CD4-positive, alpha-beta T cell treated with Interleukin-2 at 100 ng/mL for 4 hours (primary cell): ENCODE data around the gene SDF2L1.
A peak's percentile ranks its signal among the peaks of the same experiment; 100 is the strongest.

Experiments used
- DNase-seq: peaks from one replicate; pipeline ENCODE4 v3.0.0-alpha.2; 2020; ENCODE audit warnings: low spot score

Gene SDF2L1

DNA sequence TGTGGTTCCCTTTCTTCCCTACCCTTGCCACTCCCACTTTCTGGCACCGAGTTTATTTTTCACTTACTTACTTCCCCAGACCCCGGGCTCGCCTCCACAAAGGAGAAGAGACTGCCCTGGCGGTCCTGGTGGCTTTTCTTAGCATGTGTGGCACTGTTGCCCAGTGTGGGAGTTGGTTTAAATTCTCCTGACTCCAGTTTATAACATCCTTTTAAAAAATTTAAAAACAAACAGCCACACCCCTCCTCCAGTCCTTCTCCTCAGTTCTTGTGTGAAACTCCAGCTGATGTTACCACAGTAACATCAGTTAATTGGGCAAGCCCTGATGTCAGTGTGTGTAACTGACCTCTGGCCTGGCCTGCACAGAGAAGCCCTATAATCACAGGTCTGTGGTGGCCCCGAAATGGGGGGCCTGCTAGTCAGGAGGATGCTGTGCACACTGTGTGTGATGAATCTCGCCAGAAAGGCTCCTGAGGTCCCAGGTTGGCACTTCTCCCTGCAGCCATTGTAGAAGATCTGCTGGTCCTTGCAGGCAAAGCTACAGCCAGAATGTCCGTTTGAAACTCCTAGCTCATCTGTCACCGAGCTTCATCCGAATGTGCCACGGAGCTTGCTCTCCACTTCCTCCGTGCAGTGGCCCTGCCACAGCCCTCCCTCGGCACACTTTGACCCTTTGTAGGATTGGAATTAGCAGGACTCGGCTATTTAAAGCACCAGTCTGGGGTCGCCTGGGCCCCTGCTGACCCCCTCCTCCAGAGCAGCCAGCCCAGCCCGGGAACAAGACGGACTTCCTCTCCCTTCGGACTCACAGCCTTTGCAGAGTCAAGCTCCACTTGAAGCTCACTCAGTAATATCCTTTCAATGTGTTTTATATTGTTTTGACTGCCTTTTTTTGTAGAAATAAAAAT is 19.8 kb upstream of the SDF2L1 start:
- DNase-seq = no peak

DNA sequence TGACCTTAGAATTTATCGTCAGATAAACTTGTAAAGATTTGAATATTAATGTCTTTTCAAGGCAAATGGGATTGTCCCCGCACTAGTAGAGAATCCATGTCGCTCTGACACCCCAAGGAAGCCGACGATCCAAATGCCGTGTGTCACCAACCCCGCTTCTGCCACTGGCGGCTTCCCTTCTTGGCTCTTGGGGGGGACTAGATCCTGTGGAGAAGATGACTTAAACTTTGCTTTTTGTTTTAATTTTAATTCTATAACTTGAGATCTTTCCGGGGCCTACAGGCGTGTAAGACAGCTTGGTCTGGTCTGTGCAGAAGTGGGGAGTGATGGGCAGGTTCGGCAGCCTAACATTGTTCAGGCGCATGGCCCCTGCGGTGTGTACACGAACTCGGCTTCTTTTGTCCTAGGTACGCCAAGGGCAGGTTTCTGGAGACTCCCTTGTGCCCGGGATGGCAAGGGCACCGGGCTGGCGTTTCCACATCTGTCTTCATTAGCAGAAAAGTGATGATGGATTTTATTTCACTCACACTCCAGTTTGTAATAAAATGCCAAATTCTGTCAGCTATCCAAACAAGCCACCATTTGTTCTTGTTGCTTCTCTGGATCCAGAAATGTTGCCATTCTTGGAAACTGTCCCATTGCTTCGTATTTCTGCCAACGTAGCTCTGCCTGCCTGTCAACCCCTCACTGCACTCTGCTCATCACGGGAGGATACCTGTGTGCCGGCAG is 19.0 kb upstream of the SDF2L1 start:
- DNase-seq = no peak

DNA sequence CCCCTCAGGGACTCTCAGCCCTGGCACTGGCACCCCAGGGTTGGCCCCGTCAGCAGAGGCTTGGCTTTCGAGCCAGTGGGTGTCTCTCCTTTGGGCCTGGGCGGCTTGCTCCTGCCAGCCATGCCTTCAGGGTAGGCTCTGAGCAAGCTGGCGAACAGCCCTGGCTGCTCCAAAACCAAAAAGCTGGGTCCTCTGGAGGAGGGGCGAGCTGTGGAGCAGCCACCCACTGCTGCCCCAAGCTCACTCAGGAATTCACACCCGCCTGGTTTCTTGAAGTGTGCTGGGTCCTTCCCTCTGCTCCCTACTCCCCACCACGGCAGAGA is 18.5 kb upstream of the SDF2L1 start:
- no peak for DNase-seq

GRCh38 chr22:21624120-21624879 is 17.8 kb upstream of the SDF2L1 start:
- peak; percentile 28 for DNase-seq

DNA sequence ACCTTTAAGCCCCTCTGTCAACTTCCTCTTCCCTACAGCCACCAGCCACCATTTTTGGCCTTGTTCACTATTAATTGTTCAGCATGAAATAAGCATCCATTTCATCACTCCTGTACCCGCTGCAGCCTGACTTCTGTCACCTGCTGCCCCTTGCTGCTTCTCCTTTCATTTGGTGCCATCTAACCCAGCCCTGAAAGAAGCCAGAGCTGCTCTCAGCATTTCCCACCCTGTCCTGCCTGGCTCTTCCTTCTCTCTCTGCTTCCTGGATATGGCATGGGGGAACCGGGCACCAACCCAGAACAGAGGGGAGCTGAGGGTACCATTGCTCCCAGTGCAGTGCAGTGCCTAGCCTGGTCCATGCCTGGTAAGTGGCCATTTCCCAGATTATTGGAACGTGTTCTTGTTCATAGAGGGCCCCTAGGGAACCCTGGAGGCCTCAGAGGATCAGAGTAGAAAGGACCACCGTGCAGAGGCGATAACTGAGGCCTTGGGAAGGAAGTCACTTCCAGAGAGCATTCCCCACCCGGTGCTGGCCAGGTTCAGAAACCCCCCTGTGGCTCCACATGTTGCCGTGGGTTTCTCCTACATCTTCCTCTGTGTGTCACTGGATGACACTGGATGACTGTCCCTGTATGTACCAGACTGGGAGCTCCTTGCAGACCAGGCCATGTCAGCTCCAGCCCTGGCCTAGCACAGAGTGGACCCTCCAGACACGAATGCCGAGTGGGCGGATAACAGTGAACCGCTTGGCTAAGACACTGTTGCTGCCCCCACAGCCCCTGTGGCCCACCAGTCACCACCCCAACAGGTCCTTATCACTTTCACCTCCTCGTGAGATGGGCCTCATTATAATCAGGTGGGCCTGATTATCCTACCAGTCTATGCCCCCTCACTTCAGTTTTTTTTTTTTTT is 17.0 kb upstream of the SDF2L1 start:
- DNase-seq = no peak

DNA sequence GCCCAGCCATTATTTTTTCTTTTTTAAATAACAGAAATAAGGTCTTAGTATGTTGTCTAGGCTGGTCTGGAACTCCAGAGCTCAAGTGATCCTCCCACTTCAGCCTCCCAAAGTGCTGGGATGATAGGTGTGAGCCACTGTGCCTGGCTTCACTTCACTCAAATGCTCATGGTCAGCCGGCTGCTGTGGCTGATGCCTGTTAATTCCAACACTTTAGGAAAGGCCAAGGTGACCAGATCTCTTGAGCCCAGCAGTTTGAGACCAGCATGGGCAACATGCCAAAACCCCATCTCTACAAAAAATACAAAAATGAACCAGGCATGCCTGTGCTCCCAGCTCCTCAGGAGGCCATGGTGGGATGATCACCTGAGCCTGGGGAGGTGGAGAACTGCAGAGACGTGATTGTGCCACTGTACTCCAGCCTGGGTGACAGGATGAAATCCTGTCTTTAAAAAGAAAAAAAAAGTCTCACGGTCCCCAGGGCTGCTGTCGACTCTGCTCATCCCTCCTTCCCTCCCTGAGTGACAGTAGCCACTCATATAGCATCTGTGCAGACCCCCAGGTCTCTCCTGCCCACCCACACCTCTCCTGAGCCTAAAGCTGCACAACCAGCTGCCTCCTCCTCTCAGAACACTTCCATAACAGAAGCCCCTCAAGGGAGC is 15.9 kb upstream of the SDF2L1 start:
- no peak for DNase-seq

- no peak for DNase-seq
Measured at GRCh38 chr22:21626735-21627469, 15.2 kb upstream of the SDF2L1 start.

DNA sequence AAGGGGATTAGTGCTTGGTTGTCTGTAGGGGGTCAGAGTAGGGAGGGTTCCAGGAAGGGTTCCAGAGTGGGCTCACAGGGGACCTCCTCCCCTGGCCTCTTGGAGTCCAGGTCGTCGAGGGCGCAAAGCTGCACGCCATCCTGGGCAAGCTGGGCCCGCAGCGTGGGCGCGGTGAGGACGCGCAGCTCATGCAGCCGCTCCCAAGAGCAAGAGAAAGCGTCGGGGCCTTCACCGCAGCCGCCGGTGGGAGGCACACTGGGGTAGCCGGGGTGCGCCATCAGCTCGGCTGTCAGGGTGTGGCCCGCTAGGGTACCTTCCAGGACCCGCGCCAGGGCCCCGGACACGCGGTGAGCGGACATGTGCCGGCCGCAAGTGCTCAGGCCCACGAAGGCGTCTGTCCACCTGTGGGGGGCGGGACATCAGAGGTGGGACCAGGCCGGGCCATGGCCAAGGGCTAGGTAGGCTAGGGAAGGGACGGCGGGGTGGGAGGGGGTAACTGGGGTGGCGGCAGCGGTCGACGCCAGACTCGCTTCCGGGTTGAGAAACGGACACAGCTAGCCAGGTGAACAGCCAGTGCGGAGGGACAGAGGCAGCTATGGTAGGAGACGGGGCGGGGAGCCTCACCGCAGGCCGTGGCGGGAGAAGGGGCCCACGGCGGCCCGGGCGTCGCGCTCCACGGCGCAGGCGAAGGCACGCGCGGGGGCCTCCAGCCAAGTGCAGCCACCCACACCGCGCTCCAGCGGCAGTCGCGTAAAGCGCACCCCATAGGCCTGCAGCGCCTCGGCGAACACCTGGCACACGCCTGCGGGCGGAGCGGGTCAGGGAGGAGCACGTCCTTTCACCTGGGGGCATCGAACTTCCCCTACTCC is 13.5 kb upstream of the SDF2L1 start:
- DNase-seq = no peak

GRCh38 chr22:21629255-21630149 is 12.6 kb upstream of the SDF2L1 start, which contains the start of gene YDJC:
TSS of gene YDJC (minus strand) at chr22:21630022. CDS start at chr22:21630014, 8 bp downstream.
- peak; percentile 95 for DNase-seq

GRCh38 chr22:21631025-21631424 is 11.1 kb upstream of the SDF2L1 start:
- no peak for DNase-seq

- peak; percentile 73 for DNase-seq
Measured at GRCh38 chr22:21632237-21632895, 9.7 kb upstream of the SDF2L1 start, which contains the start of gene CCDC116. TSS of gene CCDC116 (plus strand) at chr22:21632760. CDS start at chr22:21633182, 422 bp downstream.

DNA sequence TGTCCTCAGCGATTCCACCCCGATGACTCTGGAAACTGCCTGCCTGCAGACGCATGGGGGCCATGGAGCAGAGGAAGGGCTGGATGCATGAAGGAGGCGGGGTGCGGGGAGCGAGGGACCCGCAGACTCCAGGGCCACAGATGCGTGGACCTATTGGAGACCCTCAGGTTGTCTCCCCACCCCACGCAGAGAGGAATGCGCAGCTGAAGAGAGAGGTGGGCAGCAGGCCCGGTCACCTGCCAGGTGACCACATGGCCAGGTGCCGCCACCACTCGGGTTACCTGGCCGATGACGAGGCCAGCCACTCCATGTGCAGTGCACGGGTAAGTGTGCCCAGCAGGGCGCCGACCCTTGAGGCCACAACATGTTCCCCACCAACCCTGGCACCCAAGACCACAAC is 9.2 kb upstream of the SDF2L1 start:
- DNase-seq = no peak

DNA sequence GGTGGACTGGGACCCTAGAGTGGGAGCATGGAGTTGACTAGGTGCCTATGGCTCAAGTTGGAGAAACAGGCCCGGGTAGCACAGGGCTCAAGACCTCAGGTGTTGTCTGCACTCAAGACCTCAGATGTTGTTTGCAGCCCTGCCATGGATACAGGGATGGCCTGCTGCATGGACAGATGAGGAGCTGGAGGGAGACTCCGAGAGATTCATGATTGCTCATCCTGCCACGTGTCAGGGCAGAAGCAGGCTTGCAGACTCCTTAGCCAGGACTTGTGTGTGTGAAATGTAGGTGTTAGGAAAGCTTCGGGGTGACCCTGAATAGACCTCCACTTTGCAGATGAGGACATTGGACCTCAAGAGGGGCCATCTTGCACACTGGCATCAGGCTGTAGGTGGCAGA is 8.6 kb upstream of the SDF2L1 start:
- DNase-seq = no peak

GRCh38 chr22:21634081-21634480 is 8.0 kb upstream of the SDF2L1 start:
- DNase-seq = no peak

- no peak for DNase-seq
Measured at GRCh38 chr22:21634844-21635243, 7.3 kb upstream of the SDF2L1 start.

DNA sequence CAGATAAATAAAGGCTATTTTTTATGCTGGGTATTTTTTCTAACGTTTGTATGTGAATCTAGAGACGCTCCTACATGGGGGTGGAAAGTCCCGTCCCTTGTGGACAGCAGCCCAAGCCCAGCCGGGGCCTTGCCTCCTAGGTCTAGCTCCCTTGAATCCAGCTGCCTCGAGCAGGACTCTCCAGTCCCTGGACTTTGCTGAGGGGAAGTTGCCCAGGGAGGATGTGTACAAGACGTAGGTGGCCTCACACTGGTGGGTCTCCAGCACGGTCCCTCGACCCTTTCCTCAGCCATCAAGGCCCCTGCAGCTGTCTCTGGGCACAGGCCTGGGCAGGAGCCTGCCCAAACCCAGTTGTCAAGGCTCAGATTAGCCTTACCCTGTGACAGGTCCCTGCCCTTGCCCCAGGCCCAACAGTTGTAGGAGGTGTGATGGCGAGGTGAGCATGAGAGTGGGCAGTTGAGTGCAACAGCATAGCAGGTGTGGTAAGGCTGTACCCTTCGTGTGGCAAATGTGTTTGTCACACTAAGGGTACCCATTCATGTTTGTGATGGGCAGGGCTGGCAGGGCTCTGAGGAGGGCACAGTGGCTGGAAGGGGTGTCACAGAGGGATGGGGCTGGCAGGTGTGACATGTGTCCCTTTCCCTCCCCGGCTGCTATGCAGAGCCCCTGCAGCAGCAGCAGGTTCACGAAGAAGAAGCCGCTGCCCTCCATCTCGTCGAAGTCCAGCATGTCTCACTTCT is 6.2 kb upstream of the SDF2L1 start:
- DNase-seq = no peak
